Measurements from ENCODE around the gene TMEM163. TPM values are rescaled to one million over a fixed set of nuclear protein-coding genes. Genes with fewer than 3 reads are reported as not detected.

Gene TMEM163
- total RNA-seq, 1 donor from 2014 or later: 0.95 TPM

GRCh38 chr2:134499307-134499926 is 219.4 kb downstream of the TMEM163 start:
- H3K36me3 Mint-ChIP-seq: no peaks in the 10 kb centered on the region
- H3K9ac ChIP-seq: no peak overlapping the region
- no peaks in the 10 kb centered on the region for H3F3A ChIP-seq (ENCODE audit: low read depth)
- H4K20me1 ChIP-seq (ENCODE audit: low read depth): no peaks in the 10 kb centered on the region
- no peak overlapping the region for H3K4me3 Mint-ChIP-seq
- H3K27me3 ChIP-seq: no peaks in the 10 kb centered on the region
- H3K4me2 ChIP-seq: no peak overlapping the region
- H3K27ac ChIP-seq: no peak overlapping the region
- peaks cover 4% of the 10 kb centered on the region for H3K27me3 Mint-ChIP-seq (ENCODE audit: insufficient read depth, low read depth)
- DNase-seq (ENCODE audit: low spot score): peak; percentile 8
- H3K4me1 Mint-ChIP-seq: peaks cover 6% of the 10 kb centered on the region
- H3K36me3 ChIP-seq: no peaks in the 10 kb centered on the region
- H3K4me1 ChIP-seq: peaks cover 13% of the 10 kb centered on the region
- H3K9me3 ChIP-seq (ENCODE audit: low read depth): no peaks in the 10 kb centered on the region
- no peaks in the 10 kb centered on the region for H3K9me3 Mint-ChIP-seq
- peak overlapping the region; percentile 28 for H2AFZ ChIP-seq (replicated peaks)
- no peak overlapping the region for H3K4me3 ChIP-seq
- no peaks in the 10 kb centered on the region for H3K79me2 ChIP-seq (ENCODE audit: low read depth)
- H3K27ac Mint-ChIP-seq: no peak overlapping the region
- TF ChIP-seq CTCF (IDR thresholded peaks at IDR 0.05) (no peak), EZH2phosphoT487 (IDR thresholded peaks at IDR 0.05) (no peak), EZH2 (IDR thresholded peaks at IDR 0.05) (no peak)

GRCh38 chr2:134498654-134499053 is 220.1 kb downstream of the TMEM163 start:
- H3K27me3 ChIP-seq: no peaks in the 10 kb centered on the region
- H3K36me3 ChIP-seq: no peaks in the 10 kb centered on the region
- Mint-ChIP-seq H3K27me3 (ENCODE audit: insufficient read depth, low read depth) (peaks cover 4% of the 10 kb centered on the region), H3K36me3 (no peaks in the 10 kb centered on the region), H3K4me3 (no peak overlapping the region), H3K4me1 (peaks cover 6% of the 10 kb centered on the region), H3K9me3 (no peaks in the 10 kb centered on the region), H3K27ac (no peak overlapping the region)
- H3K9me3 ChIP-seq (ENCODE audit: low read depth): no peaks in the 10 kb centered on the region
- no peak overlapping the region for H2AFZ ChIP-seq (replicated peaks)
- peaks cover 13% of the 10 kb centered on the region for H3K4me1 ChIP-seq
- no peak overlapping the region for H3K4me2 ChIP-seq
- H3K27ac ChIP-seq: no peak overlapping the region
- H3K4me3 ChIP-seq: no peak overlapping the region
- no peaks in the 10 kb centered on the region for H3K79me2 ChIP-seq (ENCODE audit: low read depth)
- DNase-seq (ENCODE audit: low spot score): no peak
- no peaks in the 10 kb centered on the region for H4K20me1 ChIP-seq (ENCODE audit: low read depth)
- no peak overlapping the region for H3K9ac ChIP-seq
- no peaks in the 10 kb centered on the region for H3F3A ChIP-seq (ENCODE audit: low read depth)
- TF ChIP-seq EZH2phosphoT487 (IDR thresholded peaks at IDR 0.05) (no peak), CTCF (IDR thresholded peaks at IDR 0.05) (no peak), EZH2 (IDR thresholded peaks at IDR 0.05) (no peak)

- no peak for DNase-seq (ENCODE audit: low spot score)
- Mint-ChIP-seq H3K27ac (no peak overlapping the region), H3K27me3 (ENCODE audit: insufficient read depth, low read depth) (peaks cover 4% of the 10 kb centered on the region), H3K4me1 (no peaks in the 10 kb centered on the region), H3K36me3 (no peaks in the 10 kb centered on the region), H3K9me3 (no peaks in the 10 kb centered on the region), H3K4me3 (no peak overlapping the region)
- TF ChIP-seq CTCF (IDR thresholded peaks at IDR 0.05): no peak
- no peak for TF ChIP-seq EZH2 (IDR thresholded peaks at IDR 0.05)
- TF ChIP-seq EZH2phosphoT487 (IDR thresholded peaks at IDR 0.05): no peak
- H3K4me1 ChIP-seq: no peaks in the 10 kb centered on the region
- no peak overlapping the region for H3K4me2 ChIP-seq
- H3K27ac ChIP-seq: no peak overlapping the region
- H2AFZ ChIP-seq (replicated peaks): no peak overlapping the region
- H3K27me3 ChIP-seq: no peaks in the 10 kb centered on the region
- H4K20me1 ChIP-seq (ENCODE audit: low read depth): no peaks in the 10 kb centered on the region
- no peaks in the 10 kb centered on the region for H3K9me3 ChIP-seq (ENCODE audit: low read depth)
- H3K79me2 ChIP-seq (ENCODE audit: low read depth): no peaks in the 10 kb centered on the region
- no peaks in the 10 kb centered on the region for H3F3A ChIP-seq (ENCODE audit: low read depth)
- H3K9ac ChIP-seq: no peak overlapping the region
- no peak overlapping the region for H3K4me3 ChIP-seq
- H3K36me3 ChIP-seq: no peaks in the 10 kb centered on the region
Observed at GRCh38 chr2:134493797-134494196, 225.0 kb downstream of the TMEM163 start.

Measured in neural progenitor cell (in vitro differentiated cells).